Calu3 (cell line): ENCODE results near the gene TBX15. TPM values are rescaled to one million over a fixed set of nuclear protein-coding genes. Genes with fewer than 3 reads are reported as not detected.

Experiments
- BruUV-seq: library from RNA; stranded (reverse); fragments of 400-500 nt; replicated peaks from 2 replicates; lab custom pipeline; 2021; lab: Mats Ljungman, UMichigan
- CTCF ChIA-PET: fragments of 300-600 bp; sonication (Branson Sonifier 250); formaldehyde crosslinking; loops from one replicate; lab custom pipeline; 2022; ENCODE audit warnings: antibody characterized with exemption; lab: Charles Lee
- DNase-seq: peaks from one replicate; pipeline ENCODE4 v3.0.0; 2022
- H3K27ac Mint-ChIP-seq: one replicate; pipeline ENCODE4 v1.8.0; 2022; ENCODE audit warnings: mixed read lengths; ENCODE audit not compliant: unreplicated experiment
- H3K27me3 Mint-ChIP-seq: one replicate; pipeline ENCODE4 v1.8.0; 2022; ENCODE audit warnings: mixed read lengths; ENCODE audit not compliant: unreplicated experiment
- H3K36me3 Mint-ChIP-seq: one replicate; pipeline ENCODE4 v1.8.0; 2022; ENCODE audit warnings: mild to moderate bottlenecking, moderate library complexity, mixed read lengths; ENCODE audit not compliant: insufficient read depth, unreplicated experiment
- H3K4me1 Mint-ChIP-seq: one replicate; pipeline ENCODE4 v1.8.0; 2022; ENCODE audit warnings: mild to moderate bottlenecking, low read depth, mixed read lengths; ENCODE audit not compliant: unreplicated experiment
- H3K4me3 Mint-ChIP-seq: one replicate; pipeline ENCODE4 v1.8.0; 2022; ENCODE audit warnings: mild to moderate bottlenecking, low read depth, moderate library complexity, mixed read lengths; ENCODE audit not compliant: unreplicated experiment
- H3K9me3 Mint-ChIP-seq: one replicate; pipeline ENCODE4 v1.8.0; 2022; ENCODE audit warnings: low read depth, mixed read lengths; ENCODE audit not compliant: unreplicated experiment
- intact Hi-C: fragments of 100-400 bp; cut with micrococcal nuclease; formaldehyde crosslinking; loops from one replicate; pipeline ENCODE4 v1.10.0; 2022; ENCODE audit not compliant: unreplicated experiment
- total RNA-seq: library from RNA; stranded (reverse); gene quantifications from 2 replicates; pipeline ENCODE4 v1.2.3, GENCODE V29; 2022
- TF ChIP-seq, protein P1 (sequence below): fragments of 200-600 bp; IDR thresholded peaks from one replicate; pipeline ENCODE4 v1.8.0; 2022; ENCODE audit warnings: antibody characterized with exemption; ENCODE audit not compliant: unreplicated experiment

The TBX15 gene
- total RNA-seq, 1 experiment from 2014 or later, result not detected

DNA sequence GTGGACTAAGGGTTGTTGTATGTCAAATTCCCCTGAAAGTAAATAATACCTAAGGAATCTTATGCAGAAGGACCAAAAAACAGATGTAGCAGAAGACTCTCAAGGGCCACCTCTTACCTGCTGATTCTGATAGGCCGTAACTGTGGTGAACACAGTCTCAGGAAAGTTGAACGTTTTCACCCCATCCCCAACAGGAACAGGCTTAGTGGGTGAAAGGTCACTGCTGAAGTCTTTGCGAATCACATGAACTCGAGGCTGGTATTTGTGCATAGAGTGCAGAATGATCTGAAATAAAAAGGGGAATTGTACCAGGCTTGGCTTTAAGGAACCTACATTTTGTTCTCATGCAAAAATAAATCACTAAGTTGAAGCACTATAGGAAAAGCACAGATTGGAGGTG lies 64.8 kb downstream of the TBX15 start:
- Mint-ChIP-seq H3K4me3 (no peak overlapping the region), H3K9me3 (no peaks in the 10 kb centered on the region), H3K27ac (no peak overlapping the region), H3K4me1 (no peaks in the 10 kb centered on the region), H3K36me3 (no peaks in the 10 kb centered on the region), H3K27me3 (peaks cover 33% of the 10 kb centered on the region)
- intact Hi-C loops, result no loop called here
- TF ChIP-seq, protein P1, sequence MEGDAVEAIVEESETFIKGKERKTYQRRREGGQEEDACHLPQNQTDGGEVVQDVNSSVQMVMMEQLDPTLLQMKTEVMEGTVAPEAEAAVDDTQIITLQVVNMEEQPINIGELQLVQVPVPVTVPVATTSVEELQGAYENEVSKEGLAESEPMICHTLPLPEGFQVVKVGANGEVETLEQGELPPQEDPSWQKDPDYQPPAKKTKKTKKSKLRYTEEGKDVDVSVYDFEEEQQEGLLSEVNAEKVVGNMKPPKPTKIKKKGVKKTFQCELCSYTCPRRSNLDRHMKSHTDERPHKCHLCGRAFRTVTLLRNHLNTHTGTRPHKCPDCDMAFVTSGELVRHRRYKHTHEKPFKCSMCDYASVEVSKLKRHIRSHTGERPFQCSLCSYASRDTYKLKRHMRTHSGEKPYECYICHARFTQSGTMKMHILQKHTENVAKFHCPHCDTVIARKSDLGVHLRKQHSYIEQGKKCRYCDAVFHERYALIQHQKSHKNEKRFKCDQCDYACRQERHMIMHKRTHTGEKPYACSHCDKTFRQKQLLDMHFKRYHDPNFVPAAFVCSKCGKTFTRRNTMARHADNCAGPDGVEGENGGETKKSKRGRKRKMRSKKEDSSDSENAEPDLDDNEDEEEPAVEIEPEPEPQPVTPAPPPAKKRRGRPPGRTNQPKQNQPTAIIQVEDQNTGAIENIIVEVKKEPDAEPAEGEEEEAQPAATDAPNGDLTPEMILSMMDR, result no peak
- no TSS peak for BruUV-seq
- CTCF ChIA-PET, result no interaction called here
- no peak for DNase-seq

DNA sequence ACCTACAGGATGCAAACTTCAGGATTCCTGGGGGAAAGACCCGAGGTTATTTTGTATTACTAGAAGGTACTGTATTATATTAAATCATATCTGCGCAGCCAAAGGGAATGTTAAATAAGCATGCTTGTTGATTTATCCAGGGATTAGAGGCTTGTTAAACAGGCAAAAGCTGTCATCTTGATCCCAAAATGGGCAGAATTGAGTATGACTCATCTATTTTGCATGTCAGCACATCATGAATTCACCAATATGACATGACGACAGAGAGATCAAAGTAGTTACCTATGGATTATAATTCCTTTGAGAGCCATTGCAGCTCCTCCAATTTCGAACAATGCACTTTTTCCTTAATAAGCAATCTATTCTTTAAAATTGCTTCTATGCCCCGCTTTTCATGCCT lies 66.1 kb downstream of the TBX15 start:
- Mint-ChIP-seq H3K27me3 (peaks cover 33% of the 10 kb centered on the region), H3K4me1 (no peaks in the 10 kb centered on the region), H3K4me3 (no peak overlapping the region), H3K27ac (no peak overlapping the region), H3K36me3 (no peaks in the 10 kb centered on the region), H3K9me3 (no peaks in the 10 kb centered on the region)
- CTCF ChIA-PET, result no interaction called here
- TF ChIP-seq, protein P1, result no peak
- DNase-seq, result no peak
- BruUV-seq, result no TSS peak
- intact Hi-C loops, result no loop called here

DNA sequence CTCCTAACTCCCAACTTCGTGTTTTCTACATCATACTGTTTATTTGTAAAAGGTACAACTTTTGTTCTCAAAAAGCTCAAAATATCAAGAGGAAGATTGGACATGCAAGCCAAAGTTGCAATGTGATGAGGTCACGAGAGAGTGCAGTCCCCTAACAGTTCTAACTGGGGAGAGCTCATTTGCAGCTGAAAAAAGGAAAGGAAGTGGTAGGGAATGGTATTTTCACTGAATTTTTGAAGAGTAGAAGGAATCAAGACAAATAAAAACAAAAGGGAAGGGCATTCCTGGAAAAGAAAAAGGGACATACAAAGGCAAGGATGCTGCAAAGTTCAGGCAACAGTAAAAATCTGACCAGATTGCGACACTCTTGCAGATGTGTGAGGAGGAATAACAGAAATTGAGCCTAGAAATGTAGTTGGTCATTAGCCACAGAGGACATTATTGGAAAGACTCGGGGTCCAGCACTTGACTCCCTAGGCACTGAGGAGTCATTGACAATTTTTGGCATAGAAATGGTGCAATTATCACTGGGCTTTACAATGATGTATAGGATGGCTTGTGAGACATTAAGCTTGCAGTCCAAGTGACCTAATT lies 67.9 kb downstream of the TBX15 start:
- Mint-ChIP-seq H3K27ac (no peak overlapping the region), H3K9me3 (no peaks in the 10 kb centered on the region), H3K4me3 (no peak overlapping the region), H3K4me1 (peaks cover 1% of the 10 kb centered on the region), H3K27me3 (peaks cover 29% of the 10 kb centered on the region), H3K36me3 (no peaks in the 10 kb centered on the region)
- no peak for DNase-seq
- TF ChIP-seq, protein P1, result no peak
- CTCF ChIA-PET, result no interaction called here
- no TSS peak for BruUV-seq
- intact Hi-C loops, result no loop called here

DNA sequence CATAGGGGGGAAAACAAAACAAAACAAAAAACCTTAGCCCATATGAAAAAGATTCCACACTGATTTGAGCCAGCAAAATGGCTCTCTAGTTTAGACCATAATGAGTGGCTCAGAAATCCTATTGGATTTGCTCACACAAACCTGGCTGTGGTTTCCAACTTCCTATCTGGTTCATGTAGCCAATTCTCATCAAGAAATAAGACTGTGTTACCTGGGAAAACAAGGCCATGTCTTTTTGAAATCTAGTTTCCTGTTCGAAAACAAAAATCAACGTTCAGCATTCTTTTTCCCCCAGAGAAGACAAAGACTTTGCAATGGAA lies 69.2 kb downstream of the TBX15 start:
- peaks cover 14% of the 10 kb centered on the region for H3K4me1 Mint-ChIP-seq
- BruUV-seq, result no TSS peak
- no peak overlapping the region for H3K4me3 Mint-ChIP-seq
- intact Hi-C loops, result loop anchor here (10.0 kb wide), 1 partner anchor 844 kb away; no protein-coding TSS in a partner anchor
- H3K9me3 Mint-ChIP-seq, result no peaks in the 10 kb centered on the region
- peaks cover 17% of the 10 kb centered on the region for H3K27me3 Mint-ChIP-seq
- H3K27ac Mint-ChIP-seq, result no peak overlapping the region
- CTCF ChIA-PET, result no interaction called here
- TF ChIP-seq, protein P1, result no peak
- peaks cover 10% of the 10 kb centered on the region for H3K36me3 Mint-ChIP-seq
- no peak for DNase-seq
